Activated CD8-positive, alpha-beta T cell treated with anti-CD3 and anti-CD28 coated beads, Interleukin-2, amount 10 ng/mL, durations not matched to agents 7 days and 5 days (primary cell): ENCODE results near the gene SLC1A2. TPM values are rescaled to one million over a fixed set of nuclear protein-coding genes. Genes with fewer than 3 reads are reported as not detected.
"Not testable (repeated sequence)": the region's sequence is repeated elsewhere in the genome, so short reads cannot be mapped to it uniquely, and the experiment has no call there.

Experiments
- ATAC-seq: fragments of 150-1000 bp; cut with Tn5 transposase; one replicate; pipeline ENCODE4 v1.10.0; 2021; ENCODE audit warnings: moderate library complexity
- CTCF ChIA-PET: fragments of 350-600 bp; sonication (Branson Sonifier 250); formaldehyde crosslinking; loops from one replicate; lab custom pipeline; 2021; ENCODE audit warnings: antibody characterized with exemption; lab: Charles Lee
- POLR2A ChIA-PET: fragments of 350-600 bp; sonication (Branson Sonifier 250); formaldehyde crosslinking; loops from one replicate; lab custom pipeline; 2021; ENCODE audit warnings: antibody characterized with exemption; lab: Charles Lee
- DNase-seq: peaks from one replicate; pipeline ENCODE4 v3.0.0-alpha.2; 2020
- H3K27ac Mint-ChIP-seq: one replicate; pipeline ENCODE4 v1.8.0; 2021; ENCODE audit warnings: mild to moderate bottlenecking, mixed read lengths
- H3K27me3 Mint-ChIP-seq: one replicate; pipeline ENCODE4 v1.8.0; 2021; ENCODE audit warnings: low read depth, mixed read lengths
- H3K36me3 Mint-ChIP-seq: one replicate; pipeline ENCODE4 v1.8.0; 2021; ENCODE audit warnings: low read depth, mixed read lengths
- H3K4me1 Mint-ChIP-seq: one replicate; pipeline ENCODE4 v1.8.0; 2021; ENCODE audit warnings: low read depth, mixed read lengths
- H3K4me3 Mint-ChIP-seq: one replicate; pipeline ENCODE4 v1.8.0; 2021; ENCODE audit warnings: mild to moderate bottlenecking, mixed read lengths
- H3K9me3 Mint-ChIP-seq: one replicate; pipeline ENCODE4 v1.8.0; 2022; ENCODE audit warnings: mixed read lengths; ENCODE audit not compliant: insufficient read depth
- total RNA-seq, 2 experiments: library from RNA; stranded (reverse); gene quantifications; one replicate each; pipeline ENCODE4 v1.2.3, GENCODE V29; 2021

The SLC1A2 gene
- total RNA-seq, 2 experiments from 2014 or later: not detected

GRCh38 chr11:35230388-35230787 is 189.0 kb downstream of the SLC1A2 start:
- Mint-ChIP-seq H3K9me3 (peaks cover 18% of the 10 kb centered on the region), H3K27ac (no peak overlapping the region), H3K4me3 (no peak overlapping the region), H3K4me1 (peaks cover 25% of the 10 kb centered on the region), H3K36me3 (peaks cover 92% of the 10 kb centered on the region), H3K27me3 (no peaks in the 10 kb centered on the region)
- ATAC-seq: no peak
- DNase-seq: no peak
- CTCF ChIA-PET: interaction anchor here (1.2 kb wide), 1 partner anchor 75 kb away, joined by 4 read pairs; no protein-coding TSS in a partner anchor
- POLR2A ChIA-PET: no interaction called here

- Mint-ChIP-seq H3K36me3 (peaks cover 93% of the 10 kb centered on the region), H3K4me1 (peaks cover 8% of the 10 kb centered on the region), H3K9me3 (peaks cover 4% of the 10 kb centered on the region), H3K27me3 (no peaks in the 10 kb centered on the region), H3K4me3 (no peak overlapping the region), H3K27ac (peak overlapping the region; percentile 20)
- POLR2A ChIA-PET: no interaction called here
- ATAC-seq (no peak), DNase-seq (no peak)
- CTCF ChIA-PET: interaction anchor here (2.1 kb wide), 1 partner anchor 77 kb away, joined by 8 read pairs; no protein-coding TSS in a partner anchor
Measured at GRCh38 chr11:35228328-35228725, 191.0 kb downstream of the SLC1A2 start.

- CTCF ChIA-PET: interaction anchor here (2.1 kb wide), 1 partner anchor 78 kb away, joined by 8 read pairs; no protein-coding TSS in a partner anchor
Measured at GRCh38 chr11:35227576-35228327, 191.6 kb downstream of the SLC1A2 start.

GRCh38 chr11:35226756-35227155 is 192.6 kb downstream of the SLC1A2 start:
- H3K4me3 Mint-ChIP-seq, H3K27me3 Mint-ChIP-seq, DNase-seq, ATAC-seq, POLR2A ChIA-PET, H3K9me3 Mint-ChIP-seq, H3K4me1 Mint-ChIP-seq, H3K27ac Mint-ChIP-seq: not testable (repeated sequence)
- H3K36me3 Mint-ChIP-seq: peaks cover 93% of the 10 kb centered on the region
- CTCF ChIA-PET: interaction anchor here (2.1 kb wide), 1 partner anchor 79 kb away, joined by 8 read pairs; no protein-coding TSS in a partner anchor

More at GRCh38 chr11:35227576-35228327, 191.6 kb downstream of the SLC1A2 start:
- no peaks in the 10 kb centered on the region for H3K27me3 Mint-ChIP-seq
- H3K9me3 Mint-ChIP-seq: peaks cover 4% of the 10 kb centered on the region
- no peak for DNase-seq
- peaks cover 3% of the 10 kb centered on the region for H3K4me1 Mint-ChIP-seq
- H3K36me3 Mint-ChIP-seq: peaks cover 95% of the 10 kb centered on the region
- POLR2A ChIA-PET: no interaction called here
- no peak overlapping the region for H3K4me3 Mint-ChIP-seq
- H3K27ac Mint-ChIP-seq: peak overlapping the region; percentile 20
- no peak for ATAC-seq

- Mint-ChIP-seq H3K36me3 (peaks cover 92% of the 10 kb centered on the region), H3K27me3 (no peaks in the 10 kb centered on the region), H3K9me3 (no peaks in the 10 kb centered on the region), H3K4me3 (no peak overlapping the region), H3K4me1 (no peaks in the 10 kb centered on the region), H3K27ac (no peak overlapping the region)
- POLR2A ChIA-PET: interaction anchor here (0.7 to 1.0 kb wide), 2 partner anchors 52 to 85 kb away, joined by 3 to 5 read pairs; no protein-coding TSS in a partner anchor
- ATAC-seq: no peak
- CTCF ChIA-PET: interaction anchor here (2.1 to 4.0 kb wide), 2 partner anchors 9 to 79 kb away, joined by 8 to 12 read pairs; no protein-coding TSS in a partner anchor
- DNase-seq: no peak
Measured at GRCh38 chr11:35225946-35226520, 193.3 kb downstream of the SLC1A2 start.

- no peak for DNase-seq
- Mint-ChIP-seq H3K27me3 (no peaks in the 10 kb centered on the region), H3K4me1 (peaks cover 4% of the 10 kb centered on the region), H3K36me3 (peaks cover 87% of the 10 kb centered on the region), H3K4me3 (no peak overlapping the region), H3K27ac (no peak overlapping the region), H3K9me3 (no peaks in the 10 kb centered on the region)
- ChIA-PET CTCF (interaction anchor here (1.1 to 4.0 kb wide), 2 partner anchors 11 to 82 kb away, joined by 3 to 12 read pairs; no protein-coding TSS in a partner anchor), POLR2A (no interaction called here)
- ATAC-seq: no peak
Measured at GRCh38 chr11:35223991-35224390, 195.4 kb downstream of the SLC1A2 start.

- ATAC-seq: no peak
- ChIA-PET POLR2A (no interaction called here), CTCF (interaction anchor here (0.8 to 4.0 kb wide), 4 partner anchors 10 to 82 kb away, joined by 3 to 12 read pairs (median 3); no protein-coding TSS in a partner anchor)
- DNase-seq: no peak
- no peak overlapping the region for H3K4me3 Mint-ChIP-seq
- peaks cover 88% of the 10 kb centered on the region for H3K36me3 Mint-ChIP-seq
- peak overlapping the region; percentile 20 for H3K27ac Mint-ChIP-seq
- peaks cover 4% of the 10 kb centered on the region for H3K4me1 Mint-ChIP-seq
- H3K9me3 Mint-ChIP-seq: no peaks in the 10 kb centered on the region
- no peaks in the 10 kb centered on the region for H3K27me3 Mint-ChIP-seq
Measured at GRCh38 chr11:35223371-35223796, 196.0 kb downstream of the SLC1A2 start.

- no peaks in the 10 kb centered on the region for H3K9me3 Mint-ChIP-seq
- H3K4me3 Mint-ChIP-seq: no peak overlapping the region
- ATAC-seq (no peak), DNase-seq (no peak)
- no peaks in the 10 kb centered on the region for H3K27me3 Mint-ChIP-seq
- H3K36me3 Mint-ChIP-seq: peaks cover 86% of the 10 kb centered on the region
- H3K27ac Mint-ChIP-seq: peak overlapping the region; percentile 24
- H3K4me1 Mint-ChIP-seq: peaks cover 37% of the 10 kb centered on the region
- ChIA-PET CTCF (interaction anchor here (1.0 to 1.2 kb wide), 4 partner anchors 17 to 173 kb away, joined by 3 to 7 read pairs (median 4); no protein-coding TSS in a partner anchor), POLR2A (no interaction called here)
Measured at GRCh38 chr11:35218956-35219355, 200.4 kb downstream of the SLC1A2 start.

- CTCF ChIA-PET: interaction anchor here (1.0 kb wide), 2 partner anchors 20 to 88 kb away, joined by 3 to 4 read pairs; no protein-coding TSS in a partner anchor
- peak overlapping the region; percentile 83 for H3K27ac Mint-ChIP-seq
- H3K36me3 Mint-ChIP-seq: peaks cover 87% of the 10 kb centered on the region
Measured at GRCh38 chr11:35216962-35217678, 202.2 kb downstream of the SLC1A2 start.

GRCh38 chr11:35215945-35216344 is 203.4 kb downstream of the SLC1A2 start:
- DNase-seq (no peak), ATAC-seq (no peak)
- peak overlapping the region; percentile 83 for H3K27ac Mint-ChIP-seq
- H3K4me1 Mint-ChIP-seq: peaks cover 45% of the 10 kb centered on the region
- H3K9me3 Mint-ChIP-seq: no peaks in the 10 kb centered on the region
- ChIA-PET POLR2A (no interaction called here), CTCF (no interaction called here)
- no peaks in the 10 kb centered on the region for H3K27me3 Mint-ChIP-seq
- peaks cover 87% of the 10 kb centered on the region for H3K36me3 Mint-ChIP-seq
- H3K4me3 Mint-ChIP-seq: no peak overlapping the region

More at GRCh38 chr11:35216962-35217678, 202.2 kb downstream of the SLC1A2 start:
- peak; percentile 32 for DNase-seq
- no peaks in the 10 kb centered on the region for H3K9me3 Mint-ChIP-seq
- no peak overlapping the region for H3K4me3 Mint-ChIP-seq
- no peaks in the 10 kb centered on the region for H3K27me3 Mint-ChIP-seq
- peak; percentile 80 for ATAC-seq
- POLR2A ChIA-PET: no interaction called here
- peaks cover 45% of the 10 kb centered on the region for H3K4me1 Mint-ChIP-seq

GRCh38 chr11:35214792-35215193 is 204.6 kb downstream of the SLC1A2 start:
- CTCF ChIA-PET: interaction anchor here (0.9 to 1.7 kb wide), 2 partner anchors 33 to 91 kb away, joined by 3 to 9 read pairs; no protein-coding TSS in a partner anchor
- H3K4me1 Mint-ChIP-seq: peaks cover 41% of the 10 kb centered on the region
- H3K9me3 Mint-ChIP-seq: peaks cover 8% of the 10 kb centered on the region
- H3K36me3 Mint-ChIP-seq: peaks cover 92% of the 10 kb centered on the region
- ATAC-seq: no peak
- no peak for DNase-seq
- H3K4me3 Mint-ChIP-seq: no peak overlapping the region
- peak overlapping the region; percentile 8 for H3K27ac Mint-ChIP-seq
- no peaks in the 10 kb centered on the region for H3K27me3 Mint-ChIP-seq
- POLR2A ChIA-PET: no interaction called here
